ENCODE data around the gene SEPTIN5.

DNA sequence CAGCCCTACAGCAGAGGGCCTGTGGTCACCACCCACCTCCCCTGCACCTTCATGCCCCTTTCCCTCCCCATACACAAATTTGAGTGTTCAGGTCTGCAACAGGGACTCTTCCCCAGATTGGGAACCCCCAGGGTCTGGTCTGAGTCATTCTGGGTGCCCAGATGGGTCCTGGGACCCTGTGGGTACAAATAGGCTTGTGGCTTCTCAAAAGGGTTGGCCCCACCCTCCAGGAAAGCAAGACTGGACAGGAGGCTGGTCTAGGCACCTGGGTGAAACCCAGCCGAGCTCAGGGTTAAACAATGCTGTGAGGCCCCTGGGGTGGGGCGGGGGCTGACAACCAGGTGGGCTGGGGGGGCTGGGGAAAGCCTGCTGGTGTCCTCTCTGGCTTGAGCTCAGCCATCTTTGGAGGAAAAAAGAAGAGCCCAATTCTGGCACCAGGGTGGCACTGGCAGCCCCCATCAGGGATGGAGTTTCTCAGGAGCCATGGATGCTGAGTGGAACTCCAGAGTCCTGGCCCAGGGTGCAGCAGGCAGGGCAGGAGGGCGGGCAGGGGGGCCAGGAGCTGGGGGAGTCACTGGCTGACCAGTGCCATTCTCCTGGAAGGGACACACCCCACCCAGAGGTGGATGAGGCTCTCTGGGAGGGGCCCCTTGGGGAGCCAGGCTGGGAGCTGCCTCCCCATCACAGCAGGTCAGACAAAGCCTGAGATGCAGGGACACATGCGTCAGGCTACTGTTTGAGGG lies 1.1 kb downstream of the SEPTIN5 start:
- TF ChIP-seq, protein P1, sequence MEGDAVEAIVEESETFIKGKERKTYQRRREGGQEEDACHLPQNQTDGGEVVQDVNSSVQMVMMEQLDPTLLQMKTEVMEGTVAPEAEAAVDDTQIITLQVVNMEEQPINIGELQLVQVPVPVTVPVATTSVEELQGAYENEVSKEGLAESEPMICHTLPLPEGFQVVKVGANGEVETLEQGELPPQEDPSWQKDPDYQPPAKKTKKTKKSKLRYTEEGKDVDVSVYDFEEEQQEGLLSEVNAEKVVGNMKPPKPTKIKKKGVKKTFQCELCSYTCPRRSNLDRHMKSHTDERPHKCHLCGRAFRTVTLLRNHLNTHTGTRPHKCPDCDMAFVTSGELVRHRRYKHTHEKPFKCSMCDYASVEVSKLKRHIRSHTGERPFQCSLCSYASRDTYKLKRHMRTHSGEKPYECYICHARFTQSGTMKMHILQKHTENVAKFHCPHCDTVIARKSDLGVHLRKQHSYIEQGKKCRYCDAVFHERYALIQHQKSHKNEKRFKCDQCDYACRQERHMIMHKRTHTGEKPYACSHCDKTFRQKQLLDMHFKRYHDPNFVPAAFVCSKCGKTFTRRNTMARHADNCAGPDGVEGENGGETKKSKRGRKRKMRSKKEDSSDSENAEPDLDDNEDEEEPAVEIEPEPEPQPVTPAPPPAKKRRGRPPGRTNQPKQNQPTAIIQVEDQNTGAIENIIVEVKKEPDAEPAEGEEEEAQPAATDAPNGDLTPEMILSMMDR (conservative IDR thresholded peaks at IDR 0.05) = no peak
- TF ChIP-seq EZH2 (IDR thresholded peaks at IDR 0.05; ENCODE audit: low read depth) = no peak

Data from PC-9 (cell line).